ENCODE measurements around the gene PDE8B.
A peak's percentile ranks its signal among the peaks of the same experiment; 100 is the strongest.

The PDE8B gene

GRCh38 chr5:77214151-77214550 is 3.7 kb downstream of the PDE8B start:
- TF ChIP-seq CTCF (IDR thresholded peaks at IDR 0.05; ENCODE audit: low read depth, low read length, missing control alignments) = no peak
- DNase-seq (ENCODE audit: extremely low read depth, low read depth) = no peak
- no peak overlapping the region for H3K4me3 ChIP-seq (replicated peaks; ENCODE audit: low read depth, low read length)

GRCh38 chr5:77218263-77218662 is 7.8 kb downstream of the PDE8B start:
- no peak overlapping the region for H3K4me3 ChIP-seq (replicated peaks; ENCODE audit: low read depth, low read length)
- peak; percentile 13 for TF ChIP-seq CTCF (IDR thresholded peaks at IDR 0.05; ENCODE audit: low read depth, low read length, missing control alignments)
- DNase-seq (ENCODE audit: extremely low read depth, low read depth) = no peak

GRCh38 chr5:77221115-77221514 is 10.6 kb downstream of the PDE8B start:
- no peak for DNase-seq (ENCODE audit: extremely low read depth, low read depth)
- TF ChIP-seq CTCF (IDR thresholded peaks at IDR 0.05; ENCODE audit: low read depth, low read length, missing control alignments) = no peak
- H3K4me3 ChIP-seq (replicated peaks; ENCODE audit: low read depth, low read length) = no peak overlapping the region

GRCh38 chr5:77222722-77223121 is 12.2 kb downstream of the PDE8B start:
- TF ChIP-seq CTCF (IDR thresholded peaks at IDR 0.05; ENCODE audit: low read depth, low read length, missing control alignments) = no peak
- H3K4me3 ChIP-seq (replicated peaks; ENCODE audit: low read depth, low read length) = no peak overlapping the region
- no peak for DNase-seq (ENCODE audit: extremely low read depth, low read depth)

- no peak for DNase-seq (ENCODE audit: extremely low read depth, low read depth)
- no peak overlapping the region for H3K4me3 ChIP-seq (replicated peaks; ENCODE audit: low read depth, low read length)
- no peak for TF ChIP-seq CTCF (IDR thresholded peaks at IDR 0.05; ENCODE audit: low read depth, low read length, missing control alignments)
These were observed 13.2 kb downstream of the PDE8B start for GRCh38 chr5:77223653-77224052.

GRCh38 chr5:77224672-77225355 is 14.3 kb downstream of the PDE8B start:
- no peak for TF ChIP-seq CTCF (IDR thresholded peaks at IDR 0.05; ENCODE audit: low read depth, low read length, missing control alignments)
- no peak for DNase-seq (ENCODE audit: extremely low read depth, low read depth)
- H3K4me3 ChIP-seq (replicated peaks; ENCODE audit: low read depth, low read length) = no peak overlapping the region

- no peak overlapping the region for H3K4me3 ChIP-seq (replicated peaks; ENCODE audit: low read depth, low read length)
- no peak for TF ChIP-seq CTCF (IDR thresholded peaks at IDR 0.05; ENCODE audit: low read depth, low read length, missing control alignments)
- no peak for DNase-seq (ENCODE audit: extremely low read depth, low read depth)
These were observed 15.1 kb downstream of the PDE8B start for GRCh38 chr5:77225531-77225930.

Measured in HFF-Myc (cell line).